Thymus (tissue), 11 donors: ENCODE measurements around the gene RNLS. TPM values are rescaled to one million over a fixed set of nuclear protein-coding genes. Genes with fewer than 3 reads are reported as not detected.

Source experiments
- DNase-seq, 9 donors: peaks; one replicate each; pipeline ENCODE4 v3.0.0-alpha.2; 2013; ENCODE audit warnings: low spot score in 9 of 9, low read depth in 6 of 9, missing footprints in 1 of 9
- H3K27ac ChIP-seq, 2 donors: one replicate each; pipeline ENCODE4 v1.5.1; 2013; ENCODE audit warnings: control low read depth in 1 of 2, low read depth in 1 of 2, low read length in 1 of 2, mild to moderate bottlenecking in 1 of 2, moderate library complexity in 1 of 2
- H3K27me3 ChIP-seq, 2 donors: one replicate each; pipeline ENCODE4 v1.5.1; 2013; ENCODE audit warnings: low read length in 1 of 2; ENCODE audit not compliant: control insufficient read depth in 2 of 2, insufficient read depth in 1 of 2
- H3K36me3 ChIP-seq, 2 donors: one replicate each; pipeline ENCODE4 v1.5.1; 2013; ENCODE audit warnings: low read length in 1 of 2, mild to moderate bottlenecking in 1 of 2, moderate library complexity in 1 of 2; ENCODE audit not compliant: control insufficient read depth in 2 of 2, insufficient read depth in 2 of 2
- H3K4me1 ChIP-seq, 2 donors: one replicate each; pipeline ENCODE4 v1.5.1; 2013; ENCODE audit warnings: low read length in 2 of 2; ENCODE audit not compliant: control insufficient read depth in 2 of 2, insufficient read depth in 2 of 2
- H3K4me3 ChIP-seq, 2 donors: one replicate each; pipeline ENCODE4 v1.5.1; 2013; ENCODE audit warnings: low read length in 2 of 2, control low read depth in 1 of 2, mild to moderate bottlenecking in 1 of 2
- H3K9me3 ChIP-seq, 2 donors: one replicate each; pipeline ENCODE4 v1.5.1; 2013; ENCODE audit warnings: low read length in 1 of 2, mild to moderate bottlenecking in 1 of 2; ENCODE audit not compliant: control insufficient read depth in 2 of 2, insufficient read depth in 1 of 2
- WGBS: extraction: QIAGEN DNeasy Blood & Tissue Kit; methylation state at CpG from one replicate; pipeline ENCODE4 v1.1.7; 2013; 5-methylcytosine and 5-hydroxymethylcytosine counted together
- polyA plus RNA-seq: library from polyadenylated mRNA; stranded (reverse); fragments of 200-250 nt; gene quantifications from one replicate; pipeline ENCODE4 v1.2.3, GENCODE V29; 2013
- total RNA-seq: library from RNA; stranded (reverse); fragments of 120-200 nt; gene quantifications from one replicate; pipeline ENCODE4 v1.2.4, GENCODE V29; 2013
- donor health status: healthy.

The RNLS gene
- total and polyA plus RNA-seq, 2 donors = 4.3 to 5.0 TPM

- H3K27ac ChIP-seq = no peak overlapping the region
- WGBS = 96% methylated on average over 20 of the region's 20 CpGs
- no peaks in the 10 kb centered on the region for H3K27me3 ChIP-seq
- DNase-seq = no peak
- H3K36me3 ChIP-seq = no peaks in the 10 kb centered on the region
- no peaks in the 10 kb centered on the region for H3K9me3 ChIP-seq
- peaks cover 0 to 4% of the 10 kb centered on the region in 2 donors for H3K4me1 ChIP-seq
- H3K4me3 ChIP-seq = no peak overlapping the region
Observed at GRCh38 chr10:88256013-88256680, 327.0 kb downstream of the RNLS start.

- H3K9me3 ChIP-seq = no peaks in the 10 kb centered on the region
- whole genome bisulfite sequencing = 91% methylated on average over 1 of the region's 1 CpG
- no peak overlapping the region for H3K27ac ChIP-seq
- H3K4me3 ChIP-seq = no peak overlapping the region
- H3K27me3 ChIP-seq = no peaks in the 10 kb centered on the region
- peaks cover 0 to 4% of the 10 kb centered on the region in 2 donors for H3K4me1 ChIP-seq
- no peak for DNase-seq
- H3K36me3 ChIP-seq = no peaks in the 10 kb centered on the region
Observed at GRCh38 chr10:88254091-88254490, 329.0 kb downstream of the RNLS start.

GRCh38 chr10:88253622-88254021 is 329.5 kb downstream of the RNLS start:
- no peak for DNase-seq
- WGBS = 92% methylated on average over 2 of the region's 2 CpGs
- no peak overlapping the region for H3K27ac ChIP-seq
- H3K27me3 ChIP-seq = no peaks in the 10 kb centered on the region
- no peaks in the 10 kb centered on the region for H3K9me3 ChIP-seq
- peaks cover 0 to 4% of the 10 kb centered on the region in 2 donors for H3K4me1 ChIP-seq
- no peaks in the 10 kb centered on the region for H3K36me3 ChIP-seq
- no peak overlapping the region for H3K4me3 ChIP-seq

- Histone ChIP-seq H3K27ac (no peak overlapping the region), H3K4me1 (peaks cover 0 to 4% of the 10 kb centered on the region in 2 donors), H3K9me3 (no peaks in the 10 kb centered on the region), H3K4me3 (no peak overlapping the region), H3K36me3 (no peaks in the 10 kb centered on the region), H3K27me3 (no peaks in the 10 kb centered on the region)
- WGBS = 98% methylated on average over 3 of the region's 3 CpGs
- DNase-seq = no peak
Observed at GRCh38 chr10:88253128-88253527, 330.0 kb downstream of the RNLS start.

- Histone ChIP-seq H3K27ac (no peak overlapping the region), H3K9me3 (no peaks in the 10 kb centered on the region), H3K36me3 (no peaks in the 10 kb centered on the region), H3K27me3 (no peaks in the 10 kb centered on the region), H3K4me3 (no peak overlapping the region), H3K4me1 (peaks cover 2 to 19% of the 10 kb centered on the region in 2 donors)
- DNase-seq = no peak
- WGBS = 97% methylated on average over 2 of the region's 2 CpGs
Observed at GRCh38 chr10:88249450-88249849, 333.7 kb downstream of the RNLS start.

- no peak overlapping the region for H3K4me3 ChIP-seq
- H3K27ac ChIP-seq = no peak overlapping the region
- H3K4me1 ChIP-seq = peaks cover 2 to 18% of the 10 kb centered on the region in 2 donors
- H3K36me3 ChIP-seq = no peaks in the 10 kb centered on the region
- no peaks in the 10 kb centered on the region for H3K9me3 ChIP-seq
- WGBS = 94% methylated on average over 4 of the region's 4 CpGs
- DNase-seq = no peak
- no peaks in the 10 kb centered on the region for H3K27me3 ChIP-seq
Observed at GRCh38 chr10:88246675-88247074, 336.4 kb downstream of the RNLS start.

- WGBS = 85% methylated on average over 4 of the region's 4 CpGs
- Histone ChIP-seq H3K27me3 (no peaks in the 10 kb centered on the region), H3K27ac (no peak overlapping the region), H3K4me3 (no peak overlapping the region), H3K4me1 (peaks cover 2 to 18% of the 10 kb centered on the region in 2 donors), H3K36me3 (no peaks in the 10 kb centered on the region), H3K9me3 (no peaks in the 10 kb centered on the region)
- no peak for DNase-seq
Observed at GRCh38 chr10:88245974-88246511, 337.1 kb downstream of the RNLS start.

- no peaks in the 10 kb centered on the region for H3K9me3 ChIP-seq
- H3K27me3 ChIP-seq = no peaks in the 10 kb centered on the region
- H3K4me1 ChIP-seq = peaks cover 2 to 18% of the 10 kb centered on the region in 2 donors
- 75% methylated on average over 9 of the region's 9 CpGs for WGBS
- no peak overlapping the region for H3K4me3 ChIP-seq
- no peaks in the 10 kb centered on the region for H3K36me3 ChIP-seq
- DNase-seq = no peak
- no peak overlapping the region for H3K27ac ChIP-seq
Observed at GRCh38 chr10:88244781-88245625, 338.1 kb downstream of the RNLS start.
